ENCODE results near the gene PRKACB. TPM values are rescaled to one million over a fixed set of nuclear protein-coding genes. Genes with fewer than 3 reads are reported as not detected.

Gene PRKACB
- total RNA-seq, 1 experiment from 2014 or later = 135 TPM

- TF ChIP-seq SP1 (IDR thresholded peaks at IDR 0.05; ENCODE audit: low read depth) (peak; percentile 83), MAX (IDR thresholded peaks at IDR 0.05) (peak; percentile 67), EGR1 (IDR thresholded peaks at IDR 0.05; ENCODE audit: low read depth) (no peak), YY1 (IDR thresholded peaks at IDR 0.05; ENCODE audit: extremely low read depth, insufficient replicate concordance, low read depth, low read length) (no peak)
These were observed 103.6 kb downstream of the PRKACB start (continued) for GRCh38 chr1:84247425-84248220.

GRCh38 chr1:84250668-84251067 lies 106.6 kb downstream of the PRKACB start:
- intact Hi-C loops (cut with micrococcal nuclease) = loop anchor here (5.0 kb wide), 2 partner anchors 47 to 108 kb away; partner anchors contain the start of gene PRKACB

More at GRCh38 chr1:84250668-84251067, 106.6 kb downstream of the PRKACB start:
- CTCF ChIA-PET = no interaction called here
- H3K36me3 ChIP-seq (ENCODE audit: control insufficient read depth in 1 of 2, insufficient read depth in 2 of 2, low read length in 2 of 2) = 0 out of 4 replicates have a peak, but pooled peaks cover 0 to 3% of the 10 kb centered on the region in 2 experiments
- no peak overlapping the region for H3K4me2 ChIP-seq (ENCODE audit: low read length)
- H3K27ac ChIP-seq (ENCODE audit: low read depth, low read length) = no peak overlapping the region; the same call in 1 of the 2 replicates
- no peak for DNase-seq (ENCODE audit: low read depth, low spot score)
- H3K9me2 ChIP-seq (ENCODE audit: insufficient read depth) = no peaks in the 10 kb centered on the region
- no peaks in the 10 kb centered on the region for H3K27me3 ChIP-seq (ENCODE audit: insufficient read depth, low read length)
- TF ChIP-seq POLR2AphosphoS5 (IDR thresholded peaks at IDR 0.05; ENCODE audit: low read depth, low read length) (no peak), ATF3 (IDR thresholded peaks at IDR 0.05) (no peak), JUND (IDR thresholded peaks at IDR 0.05) (no peak), SRF (IDR thresholded peaks at IDR 0.05; ENCODE audit: low read depth) (no peak)
- no peak overlapping the region for H3K4me3 ChIP-seq (replicated peaks in 1 of 2; ENCODE audit: low read depth in 1 of 2, low read length in 2 of 2)
- POLR2A ChIA-PET = interaction anchor here (0.9 kb wide), 1 partner anchor 168 kb away, joined by 3 read pairs; no protein-coding TSS in a partner anchor
- RAD21 ChIA-PET (ENCODE audit: low non-redundant PET in 1 of 2, low total read pairs in 2 of 2, uncharacterized antibody in 2 of 2, unreplicated experiment in 2 of 2) = no interaction called here
- H3K9ac ChIP-seq (ENCODE audit: low read length) = no peak overlapping the region
- no peak for ATAC-seq
- no TSS peak for BruUV-seq (replicated peaks)
- H3K9me3 ChIP-seq (ENCODE audit: control insufficient read depth in 1 of 2, insufficient read depth in 1 of 2, low read depth in 1 of 2, low read length in 2 of 2) = no peaks in the 10 kb centered on the region
- H3K4me1 ChIP-seq (ENCODE audit: control insufficient read depth in 1 of 2, insufficient read depth in 2 of 2, low read length in 2 of 2) = peaks cover 61 to 71% of the 10 kb centered on the region in 2 experiments
- no peaks in the 10 kb centered on the region for H4K20me1 ChIP-seq (ENCODE audit: insufficient read depth)
- H3K79me2 ChIP-seq (ENCODE audit: insufficient read depth, low read length) = no peaks in the 10 kb centered on the region
- H2AFZ ChIP-seq (ENCODE audit: low read depth, low read length, poor library complexity, severe bottlenecking) = peak overlapping the region; percentile 32

Measured in HCT116 (cell line).